Thoracic aorta (tissue), 2 donors: ENCODE measurements around the gene TSPAN5. TPM values are rescaled to one million over a fixed set of nuclear protein-coding genes. Genes with fewer than 3 reads are reported as not detected.

Source experiments
- ATAC-seq: fragments of 150-250 bp; one replicate; pipeline ENCODE4 v1.8.0; 2017; ENCODE audit warnings: low read depth; ENCODE audit not compliant: insufficient number of reproducible peaks, low FRiP score
- DNase-seq: peaks from one replicate; pipeline ENCODE4 v3.0.0-alpha.2; 2020; ENCODE audit warnings: low spot score
- H3K27ac ChIP-seq, 2 donors: fragments of 200-600 bp; sonication (generic); 1 replicate in 1 of 2; 2 replicates in 1 of 2; pipeline ENCODE4 v1.5.1; 2016; ENCODE audit warnings: mild to moderate bottlenecking in 2 of 2, moderate library complexity in 2 of 2
- H3K27me3 ChIP-seq: fragments of 200-600 bp; sonication (generic); replicated peaks from 2 replicates; pipeline ENCODE4 v1.6.0; 2016; ENCODE audit warnings: mild to moderate bottlenecking; ENCODE audit not compliant: insufficient read depth
- H3K36me3 ChIP-seq: fragments of 200-600 bp; sonication (generic); one replicate; pipeline ENCODE4 v1.5.1; 2016
- H3K4me1 ChIP-seq, 2 donors: fragments of 200-600 bp; sonication (generic); 1 replicate in 1 of 2; 2 replicates in 1 of 2; pipeline versions ENCODE4 v1.5.1 to v1.6.0; 2016; ENCODE audit warnings: low read depth in 2 of 2, mild to moderate bottlenecking in 1 of 2; ENCODE audit not compliant: control insufficient read depth in 1 of 2
- H3K4me3 ChIP-seq: fragments of 200-600 bp; sonication (generic); 2 replicates; pipeline ENCODE4 v1.5.1; 2016; ENCODE audit warnings: mild to moderate bottlenecking
- H3K9me3 ChIP-seq: fragments of 200-600 bp; sonication (generic); 2 replicates; pipeline ENCODE4 v1.5.1; 2016
- CTCF ChIP-seq: fragments of 200-600 bp; sonication (generic); IDR thresholded peaks from one replicate; pipeline ENCODE4 v1.5.1; 2019; ENCODE audit warnings: antibody characterized with exemption
- total RNA-seq, 2 donors: library from RNA; depleted of rRNA; stranded (reverse); fragments of >200 nt; gene quantifications; one replicate each; pipeline versions ENCODE4 v1.1.0 to v1.2.3, GENCODE V29; 2016

Gene TSPAN5
- total RNA-seq, 2 donors from 2014 or later, result 7.7 to 11.4 TPM

GRCh38 chr4:98694076-98694475 is 35.7 kb upstream of the TSPAN5 start:
- TF ChIP-seq CTCF, result no peak
- H3K4me1 ChIP-seq, result no peaks in the 10 kb centered on the region
- DNase-seq, result no peak

GRCh38 chr4:98692411-98692810 is 34.0 kb upstream of the TSPAN5 start:
- DNase-seq, result no peak

More at GRCh38 chr4:98694076-98694475, 35.7 kb upstream of the TSPAN5 start:
- Histone ChIP-seq H3K4me3 (no peak overlapping the region), H3K27ac (no peak overlapping the region), H3K36me3 (no peaks in the 10 kb centered on the region), H3K9me3 (no peaks in the 10 kb centered on the region), H3K27me3 (no peaks in the 10 kb centered on the region)
- ATAC-seq, result no peak

GRCh38 chr4:98691588-98691987 is 33.2 kb upstream of the TSPAN5 start:
- Histone ChIP-seq H3K36me3 (no peaks in the 10 kb centered on the region), H3K27me3 (no peaks in the 10 kb centered on the region), H3K9me3 (no peaks in the 10 kb centered on the region), H3K27ac (no peak overlapping the region), H3K4me3 (no peak overlapping the region), H3K4me1 (no peaks in the 10 kb centered on the region)
- DNase-seq (no peak), ATAC-seq (no peak)
- TF ChIP-seq CTCF, result no peak

More at GRCh38 chr4:98692411-98692810, 34.0 kb upstream of the TSPAN5 start:
- Histone ChIP-seq H3K36me3 (no peaks in the 10 kb centered on the region), H3K4me1 (no peaks in the 10 kb centered on the region), H3K9me3 (no peaks in the 10 kb centered on the region), H3K4me3 (no peak overlapping the region), H3K27me3 (no peaks in the 10 kb centered on the region), H3K27ac (no peak overlapping the region)
- TF ChIP-seq CTCF, result no peak
- ATAC-seq, result no peak

- DNase-seq (no peak), ATAC-seq (no peak)
- Histone ChIP-seq H3K4me3 (no peak overlapping the region), H3K36me3 (no peaks in the 10 kb centered on the region), H3K9me3 (no peaks in the 10 kb centered on the region), H3K4me1 (no peaks in the 10 kb centered on the region), H3K27me3 (no peaks in the 10 kb centered on the region), H3K27ac (no peak overlapping the region)
- TF ChIP-seq CTCF, result no peak
Measured at GRCh38 chr4:98689507-98690174, 31.2 kb upstream of the TSPAN5 start.

- no peaks in the 10 kb centered on the region for H3K4me1 ChIP-seq
- H3K4me3 ChIP-seq, result no peak overlapping the region
- no peaks in the 10 kb centered on the region for H3K9me3 ChIP-seq
- no peak for TF ChIP-seq CTCF
- H3K36me3 ChIP-seq, result no peaks in the 10 kb centered on the region
- ATAC-seq (no peak), DNase-seq (no peak)
- no peak overlapping the region for H3K27ac ChIP-seq
- H3K27me3 ChIP-seq, result no peaks in the 10 kb centered on the region
Measured at GRCh38 chr4:98688411-98689290, 30.2 kb upstream of the TSPAN5 start.
